GM19468 (cell line): ENCODE results near the gene NUP153.
"Not testable (repeated sequence)": the region's sequence is repeated elsewhere in the genome, so short reads cannot be mapped to it uniquely, and the experiment has no call there.

Source experiments
- ATAC-seq: cut with Tn5 transposase; IDR thresholded peaks from one replicate; pipeline ENCODE4 v1.9.1; 2021; ENCODE audit warnings: mild to moderate bottlenecking, moderate library complexity, moderate number of reproducible peaks; ENCODE audit not compliant: unreplicated experiment; ENCODE audit errors: extremely low read depth

Gene NUP153

GRCh38 chr6:17621003-17621402 is 85.7 kb downstream of the NUP153 start:
- peak; percentile 73 for ATAC-seq

DNA sequence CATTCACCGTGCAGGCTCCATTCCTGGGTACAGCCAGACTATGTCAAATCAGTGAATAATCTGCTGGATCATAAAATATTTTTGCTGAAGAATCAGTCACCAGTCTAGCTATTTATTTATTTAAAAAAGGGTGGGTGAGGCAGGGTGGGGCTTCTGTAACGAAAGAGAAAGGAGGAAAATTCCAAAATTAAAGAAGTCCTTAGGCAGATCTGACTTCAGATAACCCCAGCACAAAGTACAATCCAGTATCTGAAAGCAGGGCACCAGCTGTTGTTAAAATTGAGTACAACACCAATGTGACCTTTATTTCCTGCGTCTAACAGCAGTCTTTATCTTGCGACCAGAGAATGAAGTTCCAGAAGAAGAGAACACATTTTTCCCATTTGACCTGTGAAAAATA is 90.9 kb downstream of the NUP153 start:
- ATAC-seq: no peak

DNA sequence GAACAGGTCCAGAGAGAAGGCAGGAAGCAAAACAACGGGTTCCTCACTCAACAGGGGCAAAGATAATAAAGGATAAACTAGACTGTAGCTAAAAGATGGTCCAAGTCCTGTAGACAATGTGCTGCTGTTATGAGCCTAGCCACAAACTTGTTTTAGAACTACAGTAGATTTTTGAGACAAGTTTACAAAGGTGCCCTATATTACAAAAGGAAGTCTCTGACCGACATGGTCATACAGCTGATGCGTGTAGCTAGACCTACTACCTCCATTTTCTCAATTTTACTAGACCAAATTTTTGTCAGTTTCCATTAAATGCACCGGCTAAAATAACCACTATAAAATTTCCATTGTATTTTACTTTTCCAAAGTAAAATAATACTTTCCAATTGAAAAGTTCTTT is 94.7 kb downstream of the NUP153 start:
- no peak for ATAC-seq

- ATAC-seq: no peak
Measured at GRCh38 chr6:17610835-17611234, 95.9 kb downstream of the NUP153 start.

DNA sequence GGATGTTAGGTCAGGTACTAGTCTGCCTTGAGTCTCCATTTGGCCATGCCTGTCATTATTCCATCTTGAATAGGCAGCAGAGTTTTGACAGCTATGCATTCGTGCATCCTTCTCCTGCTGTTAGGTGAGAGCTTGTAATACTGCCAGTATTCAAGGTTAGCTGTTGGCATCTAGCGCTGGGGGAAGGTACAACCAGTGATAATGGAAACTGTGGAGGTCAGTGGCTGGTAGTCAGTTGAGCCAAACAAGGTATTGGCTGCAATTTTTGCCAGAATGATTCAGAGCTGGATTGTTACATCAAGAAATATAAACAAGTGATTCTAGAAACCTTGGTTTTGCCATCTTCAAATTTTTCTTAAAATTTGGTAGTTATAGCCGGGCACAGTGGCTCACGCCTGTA is 100.1 kb downstream of the NUP153 start:
- no peak for ATAC-seq

DNA sequence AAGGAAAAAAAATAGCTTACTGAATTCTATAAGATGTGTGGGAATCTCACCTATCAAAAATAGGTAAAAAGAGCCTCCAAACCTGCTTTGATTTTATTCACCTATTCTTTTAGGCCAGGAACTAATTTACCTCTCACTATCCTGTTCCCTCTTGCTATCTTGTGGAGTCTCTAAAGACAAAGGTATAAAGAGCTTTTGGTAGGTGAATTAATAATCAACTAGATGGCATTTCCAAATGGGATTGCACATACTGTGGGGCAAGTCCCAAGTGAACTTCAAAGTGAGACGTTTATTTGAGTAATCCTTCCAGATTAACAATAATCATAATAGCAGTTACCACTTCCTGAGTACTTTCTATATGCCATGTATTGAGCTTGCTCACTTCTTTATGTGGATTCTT is 103.8 kb downstream of the NUP153 start:
- ATAC-seq: no peak

DNA sequence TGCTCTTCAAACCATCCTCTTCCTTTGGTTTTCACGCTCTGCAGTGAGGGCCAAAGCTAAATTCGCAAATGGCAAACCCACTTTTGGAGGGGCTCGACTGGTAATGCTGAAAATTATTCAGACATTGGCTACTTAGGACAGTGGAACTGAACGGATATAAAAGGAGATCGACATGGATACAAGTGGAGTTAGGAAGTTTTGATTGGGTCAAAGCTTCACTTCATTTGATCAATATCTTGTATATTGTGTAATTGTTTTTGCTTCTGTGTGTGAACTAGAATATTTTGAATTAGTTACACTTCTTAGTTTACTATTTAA is 105.4 kb downstream of the NUP153 start:
- no peak for ATAC-seq

DNA sequence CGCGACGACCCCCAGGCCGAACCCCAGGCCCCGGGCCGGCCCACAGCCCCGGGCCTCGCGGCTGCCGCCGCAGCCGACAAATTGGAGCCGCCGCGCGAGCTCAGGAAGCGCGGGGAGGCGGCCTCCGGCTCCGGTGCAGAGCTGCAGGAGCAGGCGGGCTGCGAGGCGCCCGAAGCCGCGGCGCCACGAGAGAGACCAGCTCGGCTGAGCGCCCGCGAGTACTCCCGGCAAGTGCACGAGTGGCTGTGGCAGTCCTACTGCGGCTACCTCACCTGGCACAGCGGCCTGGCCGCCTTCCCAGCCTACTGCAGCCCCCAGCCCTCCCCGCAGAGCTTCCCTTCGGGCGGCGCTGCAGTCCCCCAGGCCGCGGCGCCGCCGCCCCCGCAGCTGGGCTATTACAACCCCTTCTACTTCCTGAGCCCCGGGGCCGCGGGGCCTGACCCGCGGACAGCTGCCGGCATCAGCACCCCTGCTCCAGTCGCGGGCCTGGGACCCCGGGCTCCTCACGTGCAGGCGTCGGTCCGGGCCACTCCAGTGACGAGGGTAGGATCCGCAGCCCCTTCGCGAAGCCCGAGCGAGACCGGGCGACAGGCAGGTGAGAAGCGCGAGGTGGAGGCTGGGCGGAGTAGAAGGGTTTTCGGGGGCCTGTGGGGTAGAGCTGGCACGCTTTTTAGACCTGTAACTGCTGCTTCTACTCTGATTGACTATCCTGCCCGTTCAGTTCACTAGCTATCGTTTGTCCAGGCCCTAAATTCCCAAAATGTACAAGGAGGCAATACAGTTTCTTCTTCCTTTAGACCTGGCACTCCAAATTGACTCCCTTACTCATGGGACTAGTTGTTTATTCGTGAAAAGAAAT is 106.0 kb downstream of the NUP153 start:
- peak; percentile 6 for ATAC-seq

DNA sequence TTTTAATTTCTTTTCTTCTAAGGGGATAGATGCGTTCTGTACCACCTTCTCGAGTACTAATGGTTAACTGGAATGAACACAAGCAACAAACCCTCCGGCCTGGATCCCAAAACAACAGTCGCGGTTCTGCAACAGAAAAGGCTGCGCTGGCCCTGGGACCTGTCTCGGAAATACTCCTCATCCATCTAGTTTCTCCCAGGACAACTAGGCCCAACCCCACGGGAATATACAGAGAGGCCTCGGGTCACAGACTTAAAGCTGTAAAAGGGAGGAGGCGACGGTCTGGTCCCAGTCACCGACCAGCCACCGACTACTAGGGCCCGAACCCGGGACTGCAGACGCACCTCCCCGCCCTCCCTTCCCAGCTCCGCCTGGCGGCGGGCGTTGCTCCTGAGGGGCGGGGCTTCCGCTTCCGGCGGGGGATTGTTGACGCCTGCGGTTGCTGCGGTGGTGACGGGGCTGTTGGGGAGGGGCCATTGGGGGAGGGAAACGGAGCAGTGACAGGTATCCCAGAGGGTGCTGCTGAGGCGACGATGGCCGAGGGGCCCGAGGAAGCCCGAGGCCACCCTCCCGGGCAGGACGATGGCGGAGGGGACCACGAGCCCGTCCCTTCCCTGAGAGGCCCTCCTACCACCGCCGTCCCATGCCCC is 106.7 kb downstream of the NUP153 start, which contains the start of gene FAM8A1:
Gene FAM8A1 (plus strand): TSS at position 426 of the 650 bp plus-strand sequence. CDS start 108 bp downstream, at position 534.
- peak; percentile 77 for ATAC-seq

- no peak for ATAC-seq
Measured at GRCh38 chr6:17596085-17596484, 110.6 kb downstream of the NUP153 start.

DNA sequence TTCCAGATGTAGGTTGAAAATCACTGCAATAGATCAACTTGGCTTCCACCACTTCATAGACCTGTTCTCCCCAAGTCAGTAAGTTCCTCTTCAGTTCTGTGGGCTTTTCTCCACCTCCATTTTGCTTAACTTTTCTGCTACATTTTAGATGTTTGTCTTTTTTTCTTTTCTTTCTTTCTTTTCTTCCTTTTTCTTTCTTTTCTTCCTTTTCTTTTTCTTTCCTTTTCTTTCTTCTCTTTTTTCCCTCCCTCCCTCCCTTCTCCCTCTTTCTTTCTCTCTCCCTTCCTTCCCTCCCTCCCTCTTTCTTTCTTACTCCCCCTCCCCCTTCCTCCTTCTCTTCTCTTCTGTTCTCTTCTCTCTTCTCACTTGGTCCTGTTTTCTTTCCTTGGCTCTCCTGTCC is 113.5 kb downstream of the NUP153 start:
- no peak for ATAC-seq

GRCh38 chr6:17591287-17591686 is 115.4 kb downstream of the NUP153 start:
- no peak for ATAC-seq

- no peak for ATAC-seq
Measured at GRCh38 chr6:17589406-17590096, 117.2 kb downstream of the NUP153 start.

- ATAC-seq: no peak
Measured at GRCh38 chr6:17588011-17588410, 118.7 kb downstream of the NUP153 start.

DNA sequence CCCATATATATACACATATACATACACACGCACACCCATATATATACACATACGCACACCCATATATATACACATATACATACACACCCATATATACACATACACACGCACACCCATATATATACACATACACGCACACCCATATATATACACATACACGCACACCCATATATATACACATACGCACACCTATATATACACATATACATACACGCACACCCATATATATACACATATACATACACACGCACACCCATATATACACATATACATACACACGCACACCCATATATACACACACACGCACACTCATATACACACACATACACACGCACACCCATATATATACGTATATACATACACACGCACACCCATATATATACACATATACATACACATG is 120.1 kb downstream of the NUP153 start:
- ATAC-seq: not testable (repeated sequence)

DNA sequence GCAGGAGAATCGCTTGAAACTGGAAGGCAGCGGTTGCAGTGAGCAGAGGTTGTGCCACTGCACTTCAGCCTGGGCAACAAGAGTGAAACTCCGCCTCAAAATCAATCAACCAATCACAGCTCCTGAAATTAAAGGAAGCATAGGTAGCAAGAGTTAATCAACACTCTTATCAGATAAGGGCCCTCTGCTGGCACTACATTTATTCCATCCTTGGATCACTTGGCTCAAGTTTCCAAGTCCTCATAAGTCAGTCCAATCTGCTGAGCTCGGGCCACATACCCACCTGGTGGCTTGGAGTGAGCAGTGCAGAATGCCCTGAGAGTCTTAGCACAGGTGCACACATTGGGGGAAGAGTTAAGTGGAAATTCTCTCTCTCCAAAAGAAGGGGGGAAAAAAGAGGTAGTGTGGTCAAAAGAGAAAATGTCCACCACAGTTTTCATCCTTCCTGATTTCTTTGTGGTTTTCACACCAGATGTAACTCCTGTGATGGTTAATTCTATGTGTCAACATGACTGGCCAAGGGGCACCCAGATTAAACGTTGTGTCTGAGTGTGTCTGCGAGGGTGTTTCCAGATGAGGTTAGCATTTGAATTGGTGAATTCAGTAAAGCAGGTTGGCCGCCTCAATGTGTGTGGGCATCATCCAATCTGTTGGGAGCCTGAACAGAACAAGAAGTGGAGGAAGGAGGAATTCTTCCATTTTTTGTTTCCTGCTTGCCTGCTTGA is 120.8 kb downstream of the NUP153 start:
- ATAC-seq: no peak

DNA sequence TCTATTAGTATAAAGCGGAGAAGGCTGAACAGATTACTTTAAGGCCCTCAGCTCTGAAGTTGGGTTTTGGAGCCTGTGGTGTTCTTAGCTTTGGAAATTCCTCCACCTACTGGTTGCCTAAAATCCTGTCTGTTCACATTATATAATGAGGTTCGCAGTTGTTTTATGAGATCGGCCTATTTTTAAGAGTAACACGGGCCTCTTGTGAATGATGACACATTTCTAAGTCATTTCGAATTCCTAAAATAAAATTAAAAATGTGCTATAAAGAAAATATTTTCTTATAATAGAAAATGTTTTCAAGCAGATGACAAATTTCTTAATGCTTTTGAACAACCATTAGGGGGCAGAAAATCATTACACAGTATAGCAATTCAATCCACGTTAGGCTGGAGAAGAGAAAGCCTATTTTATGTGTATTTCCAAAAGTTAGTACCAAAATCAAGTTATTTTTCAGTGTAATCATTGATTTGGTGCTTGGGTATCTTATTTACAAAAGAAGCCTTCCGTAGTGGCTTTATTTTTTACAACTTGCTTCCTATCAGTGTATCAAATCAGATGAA is 122.4 kb downstream of the NUP153 start:
- ATAC-seq: no peak

DNA sequence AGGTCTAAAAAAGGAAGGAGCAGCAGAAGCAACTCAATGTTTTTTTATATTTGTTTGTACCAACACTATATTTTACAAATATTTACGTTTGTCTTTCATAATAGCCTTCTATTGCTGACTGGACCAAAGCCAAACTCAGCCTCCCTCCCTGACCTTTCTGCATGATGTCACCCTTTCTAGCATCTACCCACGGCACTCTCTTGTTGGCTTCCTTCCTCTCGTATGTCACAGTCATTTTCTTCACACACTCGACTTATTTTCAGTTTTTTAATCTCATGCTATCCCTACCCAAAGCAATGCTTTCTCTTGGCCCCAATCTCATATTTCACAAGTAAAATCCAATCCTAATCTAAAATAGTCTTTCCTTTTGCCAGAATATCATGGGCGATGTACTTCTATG is 122.9 kb downstream of the NUP153 start:
- no peak for ATAC-seq

GRCh38 chr6:17581282-17581681 is 125.4 kb downstream of the NUP153 start:
- not testable (repeated sequence) for ATAC-seq

- ATAC-seq: no peak
Measured at GRCh38 chr6:17580518-17581048, 126.1 kb downstream of the NUP153 start.
